Gastrocnemius medialis (tissue), 4 donors: ENCODE measurements around the gene FFAR4.

Experiments
- CTCF ChIP-seq, 5 experiments: fragments of 450-650 bp in 3 of 5; fragments of 200-600 bp in 2 of 5; sonication (generic) in 2 of 5; IDR thresholded peaks in 4 of 5; conservative IDR thresholded peaks in 1 of 5; 1 replicate in 4 of 5; 2 replicates in 1 of 5; pipeline ENCODE4 v1.5.1; 2016 to 2019; ENCODE audit warnings: antibody characterized with exemption in 5 of 5, mild to moderate bottlenecking in 3 of 5, moderate library complexity in 3 of 5
- POLR2A ChIP-seq, 2 donors: fragments of 450-650 bp; IDR thresholded peaks; one replicate each; pipeline ENCODE4 v1.6.1; 2017; ENCODE audit warnings: antibody characterized with exemption in 2 of 2, mild to moderate bottlenecking in 2 of 2, moderate library complexity in 2 of 2

- TF ChIP-seq POLR2A (IDR thresholded peaks at IDR 0.05) = no peak
- TF ChIP-seq CTCF (IDR thresholded peaks at IDR 0.05 in 4 of 5, conservative IDR thresholded peaks at IDR 0.05 in 1 of 5) = no peak
Observed at GRCh38 chr10:93622942-93623341, 56.5 kb downstream of the FFAR4 start.
